GDM1 (cell line): ENCODE results near the gene ANKRD1.
"Not testable (repeated sequence)": the region's sequence is repeated elsewhere in the genome, so short reads cannot be mapped to it uniquely, and the experiment has no call there.

ENCODE experiments used
- DNase-seq: peaks from one replicate; lab custom pipeline; 2025; lab: John Stamatoyannopoulos, UW

The ANKRD1 gene

GRCh38 chr10:90920986-90921666, at the start of gene ANKRD1:
ANKRD1 (minus strand) TSS chr10:90921087; CDS start chr10:90921027, 60 bp downstream.
- DNase-seq, result no peak

- no peak for DNase-seq
These were observed 49.2 kb upstream of the ANKRD1 start for GRCh38 chr10:90969947-90970673.

GRCh38 chr10:90969121-90969534, 48.2 kb upstream of the ANKRD1 start:
- DNase-seq, result no peak

GRCh38 chr10:90968328-90969081, 47.6 kb upstream of the ANKRD1 start:
- no peak for DNase-seq

GRCh38 chr10:90967865-90968264, 47.0 kb upstream of the ANKRD1 start:
- no peak for DNase-seq

GRCh38 chr10:90966146-90966545, 45.3 kb upstream of the ANKRD1 start:
- no peak for DNase-seq

GRCh38 chr10:90965720-90966119, 44.8 kb upstream of the ANKRD1 start:
- no peak for DNase-seq

- DNase-seq, result no peak
These were observed 44.0 kb upstream of the ANKRD1 start for GRCh38 chr10:90964781-90965465.

- no peak for DNase-seq
These were observed 42.4 kb upstream of the ANKRD1 start for GRCh38 chr10:90963331-90963730.

GRCh38 chr10:90960355-90960814, 39.5 kb upstream of the ANKRD1 start:
- peak; percentile 22 for DNase-seq

GRCh38 chr10:90959826-90960225, 38.9 kb upstream of the ANKRD1 start:
- no peak for DNase-seq

GRCh38 chr10:90958781-90959180, 37.9 kb upstream of the ANKRD1 start:
- no peak for DNase-seq

GRCh38 chr10:90947030-90947960, 26.4 kb upstream of the ANKRD1 start:
- DNase-seq, result peak; percentile 61

GRCh38 chr10:90945491-90946070, 24.7 kb upstream of the ANKRD1 start:
- DNase-seq, result no peak

GRCh38 chr10:90944749-90945148, 23.9 kb upstream of the ANKRD1 start:
- no peak for DNase-seq

- DNase-seq, result not testable (repeated sequence)
These were observed 22.1 kb upstream of the ANKRD1 start for GRCh38 chr10:90942980-90943379.

- no peak for DNase-seq
These were observed 18.8 kb upstream of the ANKRD1 start for GRCh38 chr10:90939648-90940047.

- DNase-seq, result no peak
These were observed 18.2 kb upstream of the ANKRD1 start for GRCh38 chr10:90939116-90939515.

- DNase-seq, result no peak
These were observed 16.9 kb upstream of the ANKRD1 start for GRCh38 chr10:90937645-90938258.

GRCh38 chr10:90936276-90936659, 15.4 kb upstream of the ANKRD1 start:
- no peak for DNase-seq
